ENCODE data around the gene FLNB.

Gene FLNB

DNA sequence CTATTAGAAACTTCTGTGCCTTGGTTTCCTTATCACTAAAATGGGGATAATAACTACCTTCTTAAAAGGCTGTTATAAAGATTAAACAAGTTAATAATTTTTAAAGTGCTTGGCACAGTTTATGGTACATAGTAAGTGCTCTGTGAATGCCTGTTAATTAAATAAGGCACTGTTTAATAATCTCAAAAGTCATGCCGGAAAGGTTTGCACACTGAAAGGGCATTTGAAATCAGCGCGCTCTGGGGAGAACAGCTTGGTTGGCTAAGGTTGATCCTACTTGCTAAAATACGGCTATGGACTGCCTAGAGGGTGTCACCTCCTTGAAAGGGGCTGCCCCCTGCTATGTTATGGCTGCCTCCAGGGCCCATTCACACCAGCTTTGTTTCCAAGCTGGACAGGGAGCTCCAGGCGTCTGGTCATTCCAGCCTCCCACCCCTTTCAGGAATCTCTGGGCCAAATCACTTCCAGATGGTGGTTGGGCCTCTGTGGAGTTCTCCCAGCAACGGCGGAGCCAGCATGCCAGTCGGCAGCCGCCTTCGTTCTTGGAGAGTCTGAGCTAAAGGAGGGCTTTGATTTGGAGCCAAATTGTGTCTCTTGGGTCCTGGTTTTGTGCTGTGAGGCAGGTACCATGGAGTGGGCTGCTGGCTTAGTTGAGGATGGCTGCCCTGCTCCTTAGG, 5.9 kb downstream of the FLNB start:
- TF ChIP-seq GLIS3 (CRISPR knock-in tag; IDR thresholded peaks at IDR 0.05) (no peak), ZNF70 (CRISPR knock-in tag; IDR thresholded peaks at IDR 0.05) (peak; percentile 61; the same call in 1 of the 2 replicates), ZNF8 (CRISPR knock-in tag; IDR thresholded peaks at IDR 0.05) (no peak), SNAI2 (CRISPR knock-in tag; IDR thresholded peaks at IDR 0.05) (no peak), CSDC2 (CRISPR knock-in tag; IDR thresholded peaks at IDR 0.05) (no peak), TCF4 (CRISPR knock-in tag; IDR thresholded peaks at IDR 0.05; ENCODE audit: borderline replicate concordance) (peak; percentile 94), ZFP3 (CRISPR knock-in tag; IDR thresholded peaks at IDR 0.05) (no peak), ZC3H10 (CRISPR knock-in tag; IDR thresholded peaks at IDR 0.05) (no peak), TOX (CRISPR knock-in tag; IDR thresholded peaks at IDR 0.05; ENCODE audit: borderline replicate concordance) (no peak), PATZ1 (CRISPR knock-in tag; IDR thresholded peaks at IDR 0.05; ENCODE audit: borderline replicate concordance) (no peak), BACH2 (CRISPR knock-in tag; IDR thresholded peaks at IDR 0.05; ENCODE audit: borderline replicate concordance) (no peak), OSR1 (CRISPR knock-in tag; IDR thresholded peaks at IDR 0.05) (no peak), PPARA (CRISPR knock-in tag; IDR thresholded peaks at IDR 0.05; ENCODE audit: borderline replicate concordance) (no peak), RARB (CRISPR knock-in tag; IDR thresholded peaks at IDR 0.05) (no peak)
- TF ChIP-seq, protein P1, sequence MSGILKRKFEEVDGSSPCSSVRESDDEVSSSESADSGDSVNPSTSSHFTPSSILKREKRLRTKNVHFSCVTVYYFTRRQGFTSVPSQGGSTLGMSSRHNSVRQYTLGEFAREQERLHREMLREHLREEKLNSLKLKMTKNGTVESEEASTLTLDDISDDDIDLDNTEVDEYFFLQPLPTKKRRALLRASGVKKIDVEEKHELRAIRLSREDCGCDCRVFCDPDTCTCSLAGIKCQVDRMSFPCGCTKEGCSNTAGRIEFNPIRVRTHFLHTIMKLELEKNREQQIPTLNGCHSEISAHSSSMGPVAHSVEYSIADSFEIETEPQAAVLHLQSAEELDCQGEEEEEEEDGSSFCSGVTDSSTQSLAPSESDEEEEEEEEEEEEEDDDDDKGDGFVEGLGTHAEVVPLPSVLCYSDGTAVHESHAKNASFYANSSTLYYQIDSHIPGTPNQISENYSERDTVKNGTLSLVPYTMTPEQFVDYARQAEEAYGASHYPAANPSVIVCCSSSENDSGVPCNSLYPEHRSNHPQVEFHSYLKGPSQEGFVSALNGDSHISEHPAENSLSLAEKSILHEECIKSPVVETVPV (CRISPR knock-in tag; IDR thresholded peaks at IDR 0.05): no peak
- TF ChIP-seq, protein P2, sequence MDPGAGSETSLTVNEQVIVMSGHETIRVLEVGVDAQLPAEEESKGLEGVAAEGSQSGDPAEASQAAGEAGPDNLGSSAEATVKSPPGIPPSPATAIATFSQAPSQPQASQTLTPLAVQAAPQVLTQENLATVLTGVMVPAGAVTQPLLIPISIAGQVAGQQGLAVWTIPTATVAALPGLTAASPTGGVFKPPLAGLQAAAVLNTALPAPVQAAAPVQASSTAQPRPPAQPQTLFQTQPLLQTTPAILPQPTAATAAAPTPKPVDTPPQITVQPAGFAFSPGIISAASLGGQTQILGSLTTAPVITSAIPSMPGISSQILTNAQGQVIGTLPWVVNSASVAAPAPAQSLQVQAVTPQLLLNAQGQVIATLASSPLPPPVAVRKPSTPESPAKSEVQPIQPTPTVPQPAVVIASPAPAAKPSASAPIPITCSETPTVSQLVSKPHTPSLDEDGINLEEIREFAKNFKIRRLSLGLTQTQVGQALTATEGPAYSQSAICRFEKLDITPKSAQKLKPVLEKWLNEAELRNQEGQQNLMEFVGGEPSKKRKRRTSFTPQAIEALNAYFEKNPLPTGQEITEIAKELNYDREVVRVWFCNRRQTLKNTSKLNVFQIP (CRISPR knock-in tag; IDR thresholded peaks at IDR 0.05; ENCODE audit: borderline replicate concordance, low read depth): no peak
- TF ChIP-seq, protein P3, sequence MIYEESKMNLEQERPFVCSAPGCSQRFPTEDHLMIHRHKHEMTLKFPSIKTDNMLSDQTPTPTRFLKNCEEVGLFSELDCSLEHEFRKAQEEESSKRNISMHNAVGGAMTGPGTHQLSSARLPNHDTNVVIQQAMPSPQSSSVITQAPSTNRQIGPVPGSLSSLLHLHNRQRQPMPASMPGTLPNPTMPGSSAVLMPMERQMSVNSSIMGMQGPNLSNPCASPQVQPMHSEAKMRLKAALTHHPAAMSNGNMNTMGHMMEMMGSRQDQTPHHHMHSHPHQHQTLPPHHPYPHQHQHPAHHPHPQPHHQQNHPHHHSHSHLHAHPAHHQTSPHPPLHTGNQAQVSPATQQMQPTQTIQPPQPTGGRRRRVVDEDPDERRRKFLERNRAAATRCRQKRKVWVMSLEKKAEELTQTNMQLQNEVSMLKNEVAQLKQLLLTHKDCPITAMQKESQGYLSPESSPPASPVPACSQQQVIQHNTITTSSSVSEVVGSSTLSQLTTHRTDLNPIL (CRISPR knock-in tag; IDR thresholded peaks at IDR 0.05; ENCODE audit: low read depth): no peak
- peak; percentile 95 for ATAC-seq

GRCh38 chr3:58015520-58015915, 7.3 kb downstream of the FLNB start:
- no peak for ATAC-seq
- TF ChIP-seq ZFP3 (CRISPR knock-in tag; IDR thresholded peaks at IDR 0.05) (no peak), ARNTL (CRISPR knock-in tag; IDR thresholded peaks at IDR 0.05; ENCODE audit: borderline replicate concordance, low read depth) (no peak), CSDC2 (CRISPR knock-in tag; IDR thresholded peaks at IDR 0.05) (no peak), OSR1 (CRISPR knock-in tag; IDR thresholded peaks at IDR 0.05) (no peak), ZNF565 (CRISPR knock-in tag; conservative IDR thresholded peaks at IDR 0.05; ENCODE audit: low read depth) (no peak), BACH2 (CRISPR knock-in tag; IDR thresholded peaks at IDR 0.05; ENCODE audit: borderline replicate concordance) (no peak), ZNF8 (CRISPR knock-in tag; IDR thresholded peaks at IDR 0.05) (no peak), ESRRG (CRISPR knock-in tag; IDR thresholded peaks at IDR 0.05) (no peak), TCF4 (CRISPR knock-in tag; IDR thresholded peaks at IDR 0.05; ENCODE audit: borderline replicate concordance) (no peak), ZC3H10 (CRISPR knock-in tag; IDR thresholded peaks at IDR 0.05) (no peak), PATZ1 (CRISPR knock-in tag; IDR thresholded peaks at IDR 0.05; ENCODE audit: borderline replicate concordance) (no peak), PPARA (CRISPR knock-in tag; IDR thresholded peaks at IDR 0.05; ENCODE audit: borderline replicate concordance) (no peak), ZFP30 (CRISPR knock-in tag; IDR thresholded peaks at IDR 0.05) (no peak), ZNF70 (CRISPR knock-in tag; IDR thresholded peaks at IDR 0.05) (no peak), ISL1 (CRISPR knock-in tag; IDR thresholded peaks at IDR 0.05) (no peak), GLIS3 (CRISPR knock-in tag; IDR thresholded peaks at IDR 0.05) (no peak)
- TF ChIP-seq, protein P2 (CRISPR knock-in tag; IDR thresholded peaks at IDR 0.05; ENCODE audit: borderline replicate concordance, low read depth): no peak
- TF ChIP-seq, protein P3 (CRISPR knock-in tag; IDR thresholded peaks at IDR 0.05; ENCODE audit: low read depth): no peak

All from SK-N-SH treated with all-trans-retinoic acid at 6 μM for 48 hours (cell line).